K562 (cell line): ENCODE results near the gene BHLHE40. TPM values are rescaled to one million over a fixed set of nuclear protein-coding genes. Genes with fewer than 3 reads are reported as not detected.
A peak's percentile ranks its signal among the peaks of the same experiment; 100 is the strongest.

Experiments used
- ATAC-seq: fragments of 200-7000 bp; cut with Tn5 transposase; 3 replicates; pipeline ENCODE4 v1.9.1; 2020; ENCODE audit warnings: moderate library complexity
- BruUV-seq: library from RNA; stranded (reverse); fragments of 400-500 nt; replicated peaks from 2 replicates; lab custom pipeline; 2021; lab: Mats Ljungman, UMichigan
- CTCF ChIA-PET: fragments of 300-600 bp; formaldehyde crosslinking; extraction: SDS; loops from one replicate; lab custom pipeline; 2021; ENCODE audit warnings: low intra/inter-chr PET ratio; lab: Yijun Ruan, JAX
- POLR2A ChIA-PET: fragments of 300-600, 350-650 bp; sonication (Branson Sonifier 250); formaldehyde crosslinking; extraction: SDS; loops from one replicate; lab custom pipeline; 2021; ENCODE audit warnings: antibody characterized with exemption, inconsistent platforms; lab: Yijun Ruan, JAX
- DNase-seq, 4 experiments: peaks; one replicate each; pipeline versions ENCODE4 v3.0.0 to v3.0.0-alpha.2; 2011 to 2018; ENCODE audit warnings: low spot score in 3 of 4, mixed read lengths in 3 of 4; ENCODE audit errors: extremely low read depth in 1 of 4
- FAIRE-seq: peaks from 2 replicates; lab custom pipeline; 2011; peaks lifted over from hg19 to GRCh38; lab: Jason Lieb, UNC
- H2AFZ ChIP-seq: 2 replicates; pipeline ENCODE4 v1.6.0; 2011; ENCODE audit warnings: low read depth, low read length, control low read depth, inconsistent platforms
- H3K27ac ChIP-seq: fragments of 200-600 bp; 3 replicates; pipeline ENCODE4 v1.8.0; 2011; ENCODE audit warnings: low read depth, mild to moderate bottlenecking, control low read depth, inconsistent platforms, low read length, moderate library complexity, mixed read lengths; ENCODE audit errors: extremely low read depth
- H3K27me3 ChIP-seq, 2 experiments: fragments of 300-600 bp in 1 of 2; 2 replicates in 1 of 2; 3 replicates in 1 of 2; pipeline versions ENCODE4 v1.6.0 to v1.8.0; 2011; ENCODE audit warnings: inconsistent platforms in 2 of 2, low read length in 2 of 2, mild to moderate bottlenecking in 1 of 2, mixed read lengths in 1 of 2, moderate library complexity in 1 of 2; ENCODE audit not compliant: control insufficient read depth in 2 of 2, insufficient read depth in 2 of 2
- H3K36me3 ChIP-seq: fragments of 300-600 bp; 3 replicates; pipeline ENCODE4 v1.8.0; 2011; ENCODE audit warnings: mild to moderate bottlenecking, low read length, inconsistent platforms; ENCODE audit not compliant: control insufficient read depth, insufficient read depth
- H3K4me1 ChIP-seq, 2 experiments: fragments of 200-600 bp in 1 of 2; replicated peaks in 1 of 2; 2 replicates in 1 of 2; 3 replicates in 1 of 2; pipeline versions ENCODE4 v1.5.1 to v1.8.0; 2011; ENCODE audit warnings: inconsistent platforms in 2 of 2, low read length in 2 of 2, mild to moderate bottlenecking in 1 of 2, mixed read lengths in 1 of 2, moderate library complexity in 1 of 2; ENCODE audit not compliant: control insufficient read depth in 2 of 2, insufficient read depth in 2 of 2
- H3K4me2 ChIP-seq: 2 replicates; pipeline ENCODE4 v1.6.1; 2011; ENCODE audit warnings: low read length, control low read depth, inconsistent platforms, mixed read lengths; ENCODE audit not compliant: insufficient read depth
- H3K4me3 ChIP-seq: fragments of 200-600 bp; sonication (generic), shearing (Covaris generic); 2 replicates; pipeline ENCODE4 v1.5.1; 2016; ENCODE audit warnings: control low read depth, inconsistent platforms
- H3K79me2 ChIP-seq: fragments of 200-600 bp; 3 replicates; pipeline ENCODE4 v1.8.0; 2011; ENCODE audit warnings: low read length, inconsistent platforms; ENCODE audit not compliant: control insufficient read depth, insufficient read depth
- H3K9ac ChIP-seq, 2 experiments: 2 replicates each; pipeline versions ENCODE4 v1.6.0 to v1.6.1; 2011; ENCODE audit warnings: low read depth in 2 of 2, low read length in 2 of 2, control low read depth in 1 of 2, inconsistent platforms in 1 of 2, mild to moderate bottlenecking in 1 of 2, mixed read lengths in 1 of 2; ENCODE audit not compliant: insufficient read depth in 1 of 2
- H3K9me1 ChIP-seq: one replicate; pipeline ENCODE4 v1.6.0; 2011; ENCODE audit warnings: inconsistent platforms, mild to moderate bottlenecking, low read length, moderate library complexity; ENCODE audit not compliant: control insufficient read depth, insufficient read depth
- H3K9me3 ChIP-seq: replicated peaks from 2 replicates; pipeline ENCODE4 v1.5.1; 2011; ENCODE audit warnings: low read depth, low read length, inconsistent platforms; ENCODE audit not compliant: control insufficient read depth, insufficient read depth
- H4K20me1 ChIP-seq: replicated peaks from 2 replicates; pipeline ENCODE4 v1.6.1; 2011; ENCODE audit warnings: low read length, inconsistent platforms, mixed read lengths; ENCODE audit not compliant: control insufficient read depth, insufficient read depth
- DDX20 ChIP-seq: fragments of 450-650 bp; IDR thresholded peaks from 2 replicates; pipeline ENCODE4 v1.6.1; 2016; ENCODE audit warnings: missing genetic modification characterization, low read depth, mild to moderate bottlenecking, missing compliant biosample characterization, moderate library complexity
- FOXJ3 ChIP-seq: sonication (generic); formaldehyde crosslinking; IDR thresholded peaks from 2 replicates; pipeline ENCODE4 v1.4.0; 2020; ENCODE audit warnings: mild to moderate bottlenecking, missing genetic modification reagents
- FUS ChIP-seq: fragments of 200-400 bp; formaldehyde crosslinking; optimal IDR thresholded peaks from 2 replicates; pipeline ENCODE3; 2017; ENCODE audit warnings: low read depth, low read length
- HMGN3 ChIP-seq: IDR thresholded peaks from 2 replicates; pipeline ENCODE4 v1.6.1; 2011; ENCODE audit warnings: borderline replicate concordance, low read depth, mild to moderate bottlenecking, mixed read lengths, low read length; ENCODE audit not compliant: insufficient read length; ENCODE audit errors: extremely low read depth
- ZNF780A ChIP-seq: fragments of 250-450 bp; sonication (Bioruptor Pico); IDR thresholded peaks from 2 replicates; pipeline ENCODE4 v1.5.0; 2021; ENCODE audit warnings: mild to moderate bottlenecking
- ZNF785 ChIP-seq: fragments of 250-450 bp; sonication (Bioruptor Pico); IDR thresholded peaks from 2 replicates; pipeline ENCODE4 v1.4.0; 2020; ENCODE audit warnings: mild to moderate bottlenecking
- WGBS: fragments of 100-300 bp; shearing (Covaris generic); methylation state at CpG from one replicate; pipeline ENCODE4 v1.1.6; 2016; ENCODE audit warnings: low coverage, mixed read lengths; ENCODE audit not compliant: insufficient coverage; ENCODE audit errors: missing lambda C conversion rate; 5-methylcytosine and 5-hydroxymethylcytosine counted together
- in situ Hi-C: fragments of 300-500 bp; cut with MboI; formaldehyde crosslinking; loops from 4 replicates; pipeline ENCODE4 v1.15.0; 2018; ENCODE audit warnings: inconsistent platforms, mixed read lengths
- intact Hi-C: fragments of 100-400 bp; cut with micrococcal nuclease; formaldehyde crosslinking; loops from 2 replicates; pipeline ENCODE4 v1.14.2; 2022
- polyA plus RNA-seq, 8 experiments: library from polyadenylated mRNA; depleted of rRNA in 4 of 8; stranded (reverse) in 5 of 8; unstranded in 3 of 8; fragments of >200 nt; fragmentation: Nextera tagmentation in 2 of 8; fragmentation: Illumina TruSeq in 1 of 8; extraction: Ambion mirVana in 2 of 8; extraction: Trizol in 1 of 8; gene quantifications; 2 replicates each; pipeline versions ENCODE4 v1.2.1 to v1.2.3, GENCODE V29; 2011 to 2014; ENCODE audit warnings: inconsistent platforms in 1 of 8, missing spikeins in 1 of 8
- total RNA-seq, 7 experiments: library from RNA; depleted of rRNA in 6 of 7; stranded (reverse); fragments of >200 nt in 6 of 7; fragmentation: Illumina TruSeq in 2 of 7; extraction: Trizol in 2 of 7; gene quantifications; 2 replicates each; pipeline versions ENCODE4 v1.2.1 to v1.2.3, GENCODE V29; 2011 to 2021; ENCODE audit warnings: low replicate concordance in 1 of 7
- TF ChIP-seq, protein P1 (sequence below): sonication (generic); formaldehyde crosslinking; IDR thresholded peaks from 2 replicates; pipeline ENCODE4 v1.8.1; 2023; ENCODE audit warnings: mild to moderate bottlenecking, missing genetic modification reagents, moderate library complexity
- TF ChIP-seq, protein P2 (sequence below): fragments of 450-650 bp; conservative IDR thresholded peaks from 2 replicates; pipeline ENCODE4 v1.6.1; 2016; ENCODE audit warnings: missing genetic modification characterization, low read depth, mild to moderate bottlenecking, control low read depth, missing compliant biosample characterization

BHLHE40 gene
- total and polyA plus RNA-seq, 9 of the 15 experiments (the other 6 are each of a cell fraction or from before 2014, with no cell fraction given): 12.0 to 83.9 (median 31.4) TPM

DNA sequence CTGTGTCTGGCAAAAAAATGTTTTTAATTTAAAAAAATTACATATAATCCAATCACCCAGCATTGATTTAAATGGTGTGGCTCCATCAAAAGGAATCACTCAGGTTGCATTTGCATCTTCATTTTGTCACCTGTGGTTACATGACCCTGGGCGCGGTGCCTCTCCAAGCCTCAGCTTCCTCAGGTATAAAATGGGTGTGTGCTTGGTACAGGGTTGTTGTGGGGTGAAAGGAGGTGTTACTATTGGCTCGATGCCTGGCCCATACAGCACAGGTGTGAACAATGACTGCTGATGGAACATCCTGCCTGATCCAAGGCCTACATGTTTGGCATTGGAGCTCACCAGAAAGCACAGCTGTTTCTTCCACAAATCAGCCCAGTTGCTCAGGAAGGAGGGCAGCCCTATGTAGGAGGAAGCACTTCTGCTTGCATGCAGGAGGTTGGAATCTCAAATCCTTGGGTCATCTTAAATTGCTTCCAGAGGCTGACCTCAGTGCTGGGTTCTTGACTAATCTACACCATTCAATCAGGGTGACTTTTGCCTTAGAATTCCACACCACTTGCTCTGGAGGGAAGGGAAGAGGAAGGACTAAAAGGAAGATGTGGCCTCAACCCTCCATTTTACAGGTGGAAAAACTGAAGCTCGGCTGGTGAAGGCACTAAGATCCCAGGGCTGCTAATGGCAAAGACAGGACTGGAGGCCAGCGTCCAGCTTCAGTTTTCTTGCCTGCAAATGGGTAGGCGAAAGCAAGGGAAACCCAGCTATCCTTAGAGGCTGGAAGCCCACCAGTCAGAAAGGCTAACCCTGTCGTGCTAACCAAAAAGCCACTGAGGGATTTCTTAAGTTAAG lies 31.7 kb downstream of the BHLHE40 start:
- Histone ChIP-seq H3K4me3 (no peak overlapping the region), H3K9me3 (no peaks in the 10 kb centered on the region), H3K9ac (peak overlapping the region; percentile 43 to 67; a peak in 3 of 4 replicates), H4K20me1 (no peaks in the 10 kb centered on the region), H3K27me3 (no peaks in the 10 kb centered on the region), H3K4me1 (peaks cover 46 to 61% of the 10 kb centered on the region in 2 experiments), H3K79me2 (no peaks in the 10 kb centered on the region), H3K4me2 (peak overlapping the region; percentile 76), H3K36me3 (no peaks in the 10 kb centered on the region), H3K9me1 (no peaks in the 10 kb centered on the region), H3K27ac (peak overlapping the region; percentile 71; the same call in 2 of the 3 replicates), H2AFZ (peak overlapping the region; percentile 91)
- WGBS: 52% methylated on average over 7 of the region's 7 CpGs
- BruUV-seq: no TSS peak
- DNase-seq: no peak
- intact Hi-C loops (loop anchor here (1.0 kb wide), 1 partner anchor 9 kb away; no protein-coding TSS in a partner anchor), in situ Hi-C loops (no loop called here)
- peak; percentile 11 for FAIRE-seq
- no peak for ATAC-seq
- ChIA-PET POLR2A (interaction anchor here (0.8 to 3.2 kb wide), 11 partner anchors 9 to 233 kb away, joined by 3 to 20 read pairs (median 4); no protein-coding TSS in a partner anchor), CTCF (no interaction called here)
- TF ChIP-seq ZNF785 (CRISPR knock-in tag) (no peak), FUS (no peak), DDX20 (no peak), FOXJ3 (no peak), ZNF780A (CRISPR knock-in tag) (0 out of 2 replicates have a peak, but pooled peaks have one; percentile 28), HMGN3 (no peak)
- TF ChIP-seq, protein P1, sequence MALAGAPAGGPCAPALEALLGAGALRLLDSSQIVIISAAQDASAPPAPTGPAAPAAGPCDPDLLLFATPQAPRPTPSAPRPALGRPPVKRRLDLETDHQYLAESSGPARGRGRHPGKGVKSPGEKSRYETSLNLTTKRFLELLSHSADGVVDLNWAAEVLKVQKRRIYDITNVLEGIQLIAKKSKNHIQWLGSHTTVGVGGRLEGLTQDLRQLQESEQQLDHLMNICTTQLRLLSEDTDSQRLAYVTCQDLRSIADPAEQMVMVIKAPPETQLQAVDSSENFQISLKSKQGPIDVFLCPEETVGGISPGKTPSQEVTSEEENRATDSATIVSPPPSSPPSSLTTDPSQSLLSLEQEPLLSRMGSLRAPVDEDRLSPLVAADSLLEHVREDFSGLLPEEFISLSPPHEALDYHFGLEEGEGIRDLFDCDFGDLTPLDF: peak; percentile 36; the same call in 1 of the 2 replicates
- TF ChIP-seq, protein P2, sequence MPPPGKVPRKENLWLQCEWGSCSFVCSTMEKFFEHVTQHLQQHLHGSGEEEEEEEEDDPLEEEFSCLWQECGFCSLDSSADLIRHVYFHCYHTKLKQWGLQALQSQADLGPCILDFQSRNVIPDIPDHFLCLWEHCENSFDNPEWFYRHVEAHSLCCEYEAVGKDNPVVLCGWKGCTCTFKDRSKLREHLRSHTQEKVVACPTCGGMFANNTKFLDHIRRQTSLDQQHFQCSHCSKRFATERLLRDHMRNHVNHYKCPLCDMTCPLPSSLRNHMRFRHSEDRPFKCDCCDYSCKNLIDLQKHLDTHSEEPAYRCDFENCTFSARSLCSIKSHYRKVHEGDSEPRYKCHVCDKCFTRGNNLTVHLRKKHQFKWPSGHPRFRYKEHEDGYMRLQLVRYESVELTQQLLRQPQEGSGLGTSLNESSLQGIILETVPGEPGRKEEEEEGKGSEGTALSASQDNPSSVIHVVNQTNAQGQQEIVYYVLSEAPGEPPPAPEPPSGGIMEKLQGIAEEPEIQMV: no peak
